HG03103 (cell line): ENCODE data around the gene IFT80.

Source experiments
- ATAC-seq: cut with Tn5 transposase; IDR thresholded peaks from one replicate; pipeline ENCODE4 v1.9.1; 2021; ENCODE audit warnings: low read depth; ENCODE audit not compliant: unreplicated experiment

Gene IFT80

GRCh38 chr3:160401291-160402095, 2.5 kb upstream of the IFT80 start:
- ATAC-seq: no peak

- no peak for ATAC-seq
These were observed 1.7 kb upstream of the IFT80 start for GRCh38 chr3:160400702-160401150.

GRCh38 chr3:160400030-160400701, 1.1 kb upstream of the IFT80 start:
- ATAC-seq: no peak

- ATAC-seq: peak; percentile 3
These were observed 253 bp downstream of the IFT80 start for GRCh38 chr3:160398820-160399124.

- ATAC-seq: no peak
These were observed 3.7 kb downstream of the IFT80 start for GRCh38 chr3:160395297-160395696.

- no peak for ATAC-seq
These were observed 5.0 kb downstream of the IFT80 start for GRCh38 chr3:160394009-160394392.

- ATAC-seq: no peak
These were observed 5.5 kb downstream of the IFT80 start for GRCh38 chr3:160393346-160394008.

- ATAC-seq: no peak
These were observed 6.2 kb downstream of the IFT80 start for GRCh38 chr3:160392798-160393197.

GRCh38 chr3:160390565-160391138, 8.4 kb downstream of the IFT80 start:
- no peak for ATAC-seq

GRCh38 chr3:160384639-160385318, 14.2 kb downstream of the IFT80 start:
- ATAC-seq: no peak

- ATAC-seq: no peak
These were observed 17.6 kb downstream of the IFT80 start for GRCh38 chr3:160381470-160381869.

GRCh38 chr3:160379628-160380214, 19.3 kb downstream of the IFT80 start:
- no peak for ATAC-seq

GRCh38 chr3:160378331-160379109, 20.5 kb downstream of the IFT80 start:
- ATAC-seq: no peak

- ATAC-seq: no peak
These were observed 22.3 kb downstream of the IFT80 start for GRCh38 chr3:160376681-160377080.

GRCh38 chr3:160374925-160375324, 24.1 kb downstream of the IFT80 start:
- ATAC-seq: no peak

GRCh38 chr3:160374472-160374871, 24.6 kb downstream of the IFT80 start:
- no peak for ATAC-seq

GRCh38 chr3:160373655-160374054, 25.4 kb downstream of the IFT80 start:
- ATAC-seq: no peak

GRCh38 chr3:160372780-160373179, 26.2 kb downstream of the IFT80 start:
- no peak for ATAC-seq

GRCh38 chr3:160370987-160371857, 27.8 kb downstream of the IFT80 start:
- no peak for ATAC-seq
